NCI-H69 (cell line): ENCODE data around the gene KCNG1.

Source experiments
- DNase-seq: peaks from one replicate; lab custom pipeline; 2025; lab: John Stamatoyannopoulos, UW

Gene KCNG1

GRCh38 chr20:51034988-51035656 is 12.2 kb upstream of the KCNG1 start:
- no peak for DNase-seq

GRCh38 chr20:51034476-51034875 is 11.6 kb upstream of the KCNG1 start:
- DNase-seq, result no peak

- DNase-seq, result no peak
Observed at GRCh38 chr20:51029963-51030920, 7.3 kb upstream of the KCNG1 start.

GRCh38 chr20:51029556-51029955 is 6.6 kb upstream of the KCNG1 start:
- no peak for DNase-seq

GRCh38 chr20:51028616-51029212 is 5.8 kb upstream of the KCNG1 start:
- DNase-seq, result no peak

DNA sequence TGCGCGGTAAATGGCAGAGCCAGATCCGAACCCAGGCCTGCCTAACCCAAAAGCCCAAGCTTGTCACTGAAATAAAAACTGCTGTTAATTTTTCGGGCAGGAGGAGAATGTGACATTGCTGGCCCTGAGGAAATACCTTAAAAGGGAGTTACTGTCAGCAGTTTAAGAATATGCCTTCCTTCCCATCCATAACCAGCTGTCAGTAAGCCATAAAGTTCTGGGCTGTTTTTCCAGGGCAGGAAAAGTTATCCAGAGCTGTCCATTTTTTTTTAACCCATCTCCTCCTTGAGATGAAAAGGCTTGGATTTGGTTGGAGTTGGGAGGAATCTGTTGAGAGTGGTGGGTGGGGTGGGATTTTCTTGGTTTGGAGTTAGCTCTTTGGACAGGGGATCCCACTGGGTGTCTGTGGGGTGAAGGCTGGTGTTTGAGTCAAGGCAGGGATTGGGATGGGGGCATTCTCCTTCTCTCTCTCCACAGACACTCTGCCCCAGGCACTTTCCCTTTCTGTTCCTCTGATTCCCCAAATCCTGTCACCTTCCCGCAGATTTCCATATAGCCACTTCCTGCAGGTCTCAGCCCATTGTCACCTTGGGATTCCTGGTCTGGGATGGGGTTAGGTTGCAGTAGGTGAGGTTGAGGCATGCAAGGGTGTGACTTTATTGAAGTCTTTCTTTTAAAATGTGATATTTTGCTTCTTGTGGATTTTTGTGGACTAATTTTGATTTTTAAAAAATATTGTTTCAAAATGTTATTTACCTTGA is 4.3 kb upstream of the KCNG1 start:
- DNase-seq, result no peak

GRCh38 chr20:51026269-51026668 is 3.4 kb upstream of the KCNG1 start:
- DNase-seq, result no peak

DNA sequence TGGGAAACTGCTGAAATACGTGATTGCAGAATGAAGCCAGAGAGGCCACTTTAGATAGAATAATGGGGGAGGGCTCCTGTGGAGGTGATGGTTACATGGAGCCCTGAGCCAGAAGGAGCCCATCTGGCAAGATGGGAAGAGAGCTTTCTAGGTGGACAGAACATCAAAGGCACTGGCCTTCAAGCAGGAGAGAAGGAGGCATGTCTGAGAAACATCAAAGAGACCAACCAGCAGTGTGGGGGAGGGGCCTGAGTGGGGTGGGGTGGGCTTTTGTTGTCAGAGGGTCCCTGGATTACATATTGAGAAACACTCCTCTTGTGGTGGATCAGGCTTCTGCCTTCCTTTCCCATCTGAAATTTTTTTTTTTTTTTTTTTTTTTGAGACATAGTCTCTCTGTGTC is 1.9 kb upstream of the KCNG1 start:
- DNase-seq, result no peak

- no peak for DNase-seq
Observed at GRCh38 chr20:51023617-51024155, 779 bp upstream of the KCNG1 start.

GRCh38 chr20:51022227-51022802 is 592 bp downstream of the KCNG1 start:
- DNase-seq, result no peak

DNA sequence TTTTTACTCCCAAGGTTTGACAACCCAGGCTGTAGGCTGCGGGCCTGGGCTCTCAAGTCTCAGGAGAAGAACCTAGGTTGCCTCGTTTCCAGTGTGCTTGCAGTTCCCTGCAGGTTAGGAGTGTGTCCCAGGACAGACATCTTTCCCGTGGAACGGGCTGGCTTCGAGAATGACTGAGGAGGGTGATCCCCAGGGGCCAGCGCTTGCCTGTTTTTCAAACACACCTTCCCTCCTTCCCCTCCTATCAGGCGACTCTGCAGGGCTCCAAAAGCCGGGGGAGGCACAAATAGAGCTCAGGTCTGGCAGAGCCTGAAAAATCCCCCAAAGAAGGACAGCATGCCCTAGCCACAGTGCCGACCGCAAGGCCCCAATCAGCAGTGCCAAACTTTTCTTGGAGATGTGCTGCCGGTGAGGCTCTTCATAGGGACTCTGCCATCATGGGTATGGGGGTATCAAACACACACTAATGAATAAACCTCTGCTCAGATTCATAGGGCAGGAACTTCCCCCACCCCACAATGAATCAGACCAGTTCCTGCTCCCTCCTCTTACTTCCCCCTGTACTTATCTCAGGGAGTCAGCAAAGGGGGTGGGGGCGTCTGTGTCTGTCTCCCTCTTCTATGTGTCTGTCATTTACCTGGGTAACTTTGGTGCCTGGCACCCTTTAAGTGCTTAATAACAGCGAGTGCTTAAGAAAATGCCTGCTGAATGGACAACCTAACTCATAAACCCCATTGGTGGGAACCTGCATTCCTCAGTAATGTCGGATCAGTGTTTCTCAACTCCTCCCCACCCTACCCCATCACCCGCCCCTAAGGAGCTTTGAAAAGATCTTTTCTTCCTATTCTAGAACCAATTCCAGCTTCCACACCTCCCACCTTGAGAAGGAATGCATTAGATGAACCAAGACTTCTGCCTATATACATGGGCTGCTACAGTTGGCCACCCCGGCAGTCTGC is 1.6 kb downstream of the KCNG1 start:
- no peak for DNase-seq

DNA sequence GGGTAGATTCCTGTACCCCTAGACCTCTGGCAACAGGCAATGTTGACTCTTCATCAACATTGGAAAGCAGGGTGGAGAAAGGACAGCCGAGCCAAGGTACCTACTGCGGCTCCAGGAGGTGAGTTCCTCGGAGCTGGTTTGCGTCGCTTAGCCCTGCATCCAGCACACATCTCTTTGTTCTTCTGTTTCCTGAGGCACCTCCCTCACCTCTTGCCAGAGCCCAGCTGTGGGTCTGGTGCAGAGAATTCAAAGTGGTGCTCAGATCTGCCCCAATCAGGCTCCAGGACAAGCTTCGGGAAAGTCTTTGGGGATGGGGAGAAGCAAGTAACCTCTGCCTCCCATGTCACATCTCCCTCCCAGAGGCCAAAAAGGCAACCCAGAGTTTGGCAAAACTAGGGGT is 2.2 kb downstream of the KCNG1 start:
- DNase-seq, result no peak

- DNase-seq, result no peak
Observed at GRCh38 chr20:51019656-51020592, 3.0 kb downstream of the KCNG1 start.

DNA sequence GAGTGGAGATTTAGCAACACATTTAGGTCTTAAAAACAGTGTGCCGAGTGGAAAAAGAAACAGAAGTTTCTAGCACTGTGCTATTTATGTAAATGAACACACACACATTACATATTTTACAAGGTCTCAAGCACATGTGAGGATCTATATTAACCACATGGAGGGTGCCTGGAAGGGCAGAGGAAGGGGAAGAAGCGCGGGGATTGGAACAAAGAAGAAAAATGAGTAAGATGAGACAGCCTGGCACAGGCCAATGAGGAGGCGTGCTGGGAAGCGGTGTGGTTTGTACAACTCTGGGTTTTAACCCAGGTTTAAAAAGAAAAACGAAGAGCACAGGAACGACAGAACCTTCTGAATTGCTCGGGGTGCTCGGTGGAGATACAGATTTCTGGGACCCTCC is 5.7 kb downstream of the KCNG1 start:
- no peak for DNase-seq

GRCh38 chr20:51016521-51016920 is 6.4 kb downstream of the KCNG1 start:
- DNase-seq, result no peak

GRCh38 chr20:51014797-51015722 is 7.8 kb downstream of the KCNG1 start:
- DNase-seq, result peak; percentile 54

GRCh38 chr20:51013577-51014330 is 9.2 kb downstream of the KCNG1 start:
- DNase-seq, result peak; percentile 10
